ENCODE measurements around the gene IGF2R.
A peak's percentile ranks its signal among the peaks of the same experiment; 100 is the strongest.

Gene IGF2R

DNA sequence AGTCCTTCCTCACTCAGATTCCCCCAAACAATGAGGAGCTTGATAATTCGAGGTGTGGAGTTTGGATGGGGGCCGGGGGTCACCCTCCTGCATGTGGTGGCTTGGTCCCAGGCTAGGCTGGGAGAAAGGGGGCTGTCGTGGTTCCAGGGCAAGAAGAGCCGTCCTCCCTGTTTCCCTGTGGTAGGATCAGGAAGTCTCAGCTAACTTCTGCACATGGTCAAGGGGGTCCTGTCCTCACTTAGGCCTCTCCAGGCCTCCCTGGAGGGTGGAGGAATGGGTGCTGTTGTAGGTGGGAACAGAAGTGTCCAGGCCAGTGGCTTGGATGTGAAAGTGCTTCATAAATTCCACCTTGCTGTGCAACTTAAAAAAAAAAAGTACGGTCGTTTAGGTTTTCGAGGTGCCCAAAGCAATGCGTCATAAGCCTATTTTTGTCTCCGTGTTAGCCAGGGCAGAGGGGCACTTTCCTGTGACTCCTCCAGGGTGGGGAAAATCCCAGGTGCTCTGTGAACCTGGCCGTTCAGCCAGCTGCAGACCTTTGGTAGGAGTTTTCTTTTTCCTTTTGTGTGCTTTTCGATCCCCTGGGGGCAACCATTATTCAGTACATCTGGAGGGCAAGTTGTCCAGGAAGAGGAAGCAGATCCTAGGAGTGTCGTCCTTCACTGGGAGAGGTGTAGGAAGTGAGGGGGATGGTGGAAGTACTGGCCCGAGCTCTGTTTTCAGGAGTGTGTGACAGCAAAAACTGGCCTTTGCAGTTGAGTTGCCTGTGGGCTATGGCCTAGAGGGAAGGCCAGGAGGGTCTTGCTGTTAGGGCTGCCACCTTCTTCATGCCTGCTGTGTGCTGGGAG is 9.6 kb downstream of the IGF2R start:
- no peak overlapping the region for H3K27ac ChIP-seq (ENCODE audit: low read length)
- H3K27me3 ChIP-seq (ENCODE audit: control insufficient read depth, insufficient read depth, low read length) = no peaks in the 10 kb centered on the region
- no peak overlapping the region for H3K9ac ChIP-seq (ENCODE audit: low read length)
- H3K9me3 ChIP-seq (ENCODE audit: control insufficient read depth, low read depth, low read length) = no peaks in the 10 kb centered on the region
- H3K4me3 ChIP-seq (ENCODE audit: low read length) = peak overlapping the region; percentile 32
- peaks cover 65% of the 10 kb centered on the region for H3K4me1 ChIP-seq (ENCODE audit: control insufficient read depth, low read depth, low read length)
- H3K36me3 ChIP-seq (ENCODE audit: control insufficient read depth, low read depth, low read length) = no peaks in the 10 kb centered on the region

DNA sequence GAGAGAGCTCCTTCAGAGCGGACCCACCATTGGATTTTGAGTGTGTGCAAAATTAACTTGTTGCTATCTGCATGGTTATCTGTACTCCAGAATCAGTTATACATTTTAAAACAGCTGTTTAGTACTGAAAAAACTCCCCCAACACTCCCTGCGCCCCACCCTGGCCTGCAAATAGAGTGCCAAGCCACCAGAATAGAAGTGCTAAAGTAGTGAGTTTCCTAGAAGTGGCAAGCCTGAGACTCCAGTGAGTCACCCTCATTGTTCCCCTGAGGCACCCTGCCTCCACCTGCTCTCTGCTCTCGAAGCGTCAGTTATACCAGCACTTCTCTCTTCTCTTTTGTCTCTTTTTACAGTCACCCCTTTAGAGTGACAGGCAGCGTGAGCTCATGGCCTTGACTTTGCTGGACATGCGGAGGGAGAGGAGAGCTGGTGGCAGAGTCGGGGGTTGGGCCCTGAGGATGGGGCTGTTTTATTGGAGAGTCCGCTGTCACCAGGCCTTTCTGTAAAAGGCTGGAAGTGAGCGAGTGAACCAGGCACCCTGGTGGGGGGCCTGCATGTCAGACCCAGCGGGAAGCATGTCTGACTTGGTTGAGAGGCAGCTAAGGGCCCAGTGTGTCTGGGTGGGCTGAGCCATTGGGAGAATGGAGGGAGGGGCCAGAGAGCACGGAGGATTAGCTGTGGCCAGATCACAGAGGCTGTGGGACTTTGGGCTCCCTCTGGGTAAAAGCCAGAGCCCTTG is 10.4 kb downstream of the IGF2R start:
- no peaks in the 10 kb centered on the region for H3K36me3 ChIP-seq (ENCODE audit: control insufficient read depth, low read depth, low read length)
- no peaks in the 10 kb centered on the region for H3K27me3 ChIP-seq (ENCODE audit: control insufficient read depth, insufficient read depth, low read length)
- H3K27ac ChIP-seq (ENCODE audit: low read length) = no peak overlapping the region
- no peak overlapping the region for H3K9ac ChIP-seq (ENCODE audit: low read length)
- H3K4me3 ChIP-seq (ENCODE audit: low read length) = peak overlapping the region; percentile 32
- H3K4me1 ChIP-seq (ENCODE audit: control insufficient read depth, low read depth, low read length) = peaks cover 59% of the 10 kb centered on the region
- no peaks in the 10 kb centered on the region for H3K9me3 ChIP-seq (ENCODE audit: control insufficient read depth, low read depth, low read length)

DNA sequence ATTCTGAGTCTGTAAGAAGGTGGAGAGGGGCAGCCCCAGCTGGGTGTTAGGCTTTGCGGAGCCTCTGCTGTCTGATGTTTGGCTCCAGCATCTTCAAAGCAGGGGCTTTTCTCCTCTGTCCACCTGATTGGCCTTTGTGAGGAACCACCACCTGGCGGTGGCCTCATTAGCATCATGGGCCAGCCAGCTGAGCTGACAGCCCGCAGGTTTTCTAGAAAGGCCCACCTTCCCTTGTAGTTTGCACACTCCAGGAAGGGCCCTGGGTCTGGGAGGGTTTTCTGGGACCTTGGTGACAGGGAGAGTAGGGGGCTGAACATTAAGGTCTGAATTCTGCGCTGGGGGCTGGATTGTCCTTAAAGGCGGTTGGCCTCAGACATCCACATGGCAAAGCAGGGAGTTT is 11.6 kb downstream of the IGF2R start:
- H3K27ac ChIP-seq (ENCODE audit: low read length) = no peak overlapping the region
- H3K4me1 ChIP-seq (ENCODE audit: control insufficient read depth, low read depth, low read length) = peaks cover 50% of the 10 kb centered on the region
- no peaks in the 10 kb centered on the region for H3K27me3 ChIP-seq (ENCODE audit: control insufficient read depth, insufficient read depth, low read length)
- H3K36me3 ChIP-seq (ENCODE audit: control insufficient read depth, low read depth, low read length) = no peaks in the 10 kb centered on the region
- no peak overlapping the region for H3K4me3 ChIP-seq (ENCODE audit: low read length)
- H3K9ac ChIP-seq (ENCODE audit: low read length) = no peak overlapping the region
- no peaks in the 10 kb centered on the region for H3K9me3 ChIP-seq (ENCODE audit: control insufficient read depth, low read depth, low read length)

DNA sequence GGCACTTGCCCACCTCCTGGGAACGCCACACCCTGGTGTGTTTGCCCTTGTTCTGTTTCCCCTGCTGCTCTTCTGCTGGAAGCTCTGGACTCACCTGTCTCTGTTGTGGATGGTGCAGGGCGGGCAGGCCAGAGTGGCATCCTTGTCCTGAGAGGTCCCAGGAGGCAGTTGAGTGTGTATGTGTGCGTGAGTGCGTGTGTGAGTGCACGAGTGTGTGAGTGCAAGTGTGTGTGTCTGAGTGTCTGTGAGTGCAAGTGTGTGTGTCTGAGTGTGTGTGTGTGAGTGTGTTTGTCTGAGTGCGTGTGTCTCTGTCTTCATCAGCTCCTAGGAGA is 12.2 kb downstream of the IGF2R start:
- Histone ChIP-seq H3K9ac (ENCODE audit: low read length) (no peak overlapping the region), H3K27ac (ENCODE audit: low read length) (no peak overlapping the region), H3K36me3 (ENCODE audit: control insufficient read depth, low read depth, low read length) (no peaks in the 10 kb centered on the region), H3K4me1 (ENCODE audit: control insufficient read depth, low read depth, low read length) (peaks cover 50% of the 10 kb centered on the region), H3K9me3 (ENCODE audit: control insufficient read depth, low read depth, low read length) (no peaks in the 10 kb centered on the region), H3K27me3 (ENCODE audit: control insufficient read depth, insufficient read depth, low read length) (no peaks in the 10 kb centered on the region), H3K4me3 (ENCODE audit: low read length) (no peak overlapping the region)

DNA sequence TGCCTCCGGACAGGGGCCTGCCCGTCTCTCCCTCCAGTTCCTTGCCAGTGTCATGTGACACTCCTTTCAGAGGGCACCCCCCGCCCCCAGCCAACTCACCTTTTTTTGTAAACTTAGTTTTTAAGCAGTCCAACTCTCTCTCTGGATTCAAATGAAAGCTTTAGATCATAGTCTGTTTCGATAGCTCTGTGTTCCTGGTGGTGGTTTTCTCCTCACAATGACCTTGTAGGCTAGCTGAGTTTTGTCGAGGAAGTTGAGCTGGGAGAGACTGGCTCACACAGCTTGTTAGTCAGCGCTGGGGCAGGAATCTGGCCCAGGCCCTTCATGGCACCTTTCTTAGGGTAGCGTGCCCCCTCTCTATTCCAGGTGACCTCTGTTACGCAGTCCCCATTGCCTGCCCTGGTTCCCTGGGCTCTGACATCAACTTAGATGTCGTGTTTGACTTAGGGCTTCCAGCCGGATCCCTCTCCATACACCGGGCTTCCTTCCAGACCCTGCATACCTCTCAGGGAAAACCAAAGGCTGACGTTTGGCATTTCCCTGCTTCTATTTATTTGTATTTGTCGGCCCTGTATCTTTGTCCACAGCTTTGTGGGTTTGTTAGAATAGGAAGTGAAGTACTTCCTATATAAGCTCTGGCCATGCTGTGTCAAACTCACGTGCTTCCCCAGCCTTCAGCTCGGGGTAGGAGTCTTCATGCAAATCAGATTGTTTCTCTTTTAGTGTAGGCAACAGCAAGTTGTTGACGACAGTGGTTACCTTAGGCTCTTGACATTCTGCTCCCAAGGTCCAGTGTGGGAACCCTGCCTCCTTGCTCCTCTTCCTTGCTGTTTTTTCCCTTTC is 12.7 kb downstream of the IGF2R start:
- peaks cover 49% of the 10 kb centered on the region for H3K4me1 ChIP-seq (ENCODE audit: control insufficient read depth, low read depth, low read length)
- H3K27ac ChIP-seq (ENCODE audit: low read length) = no peak overlapping the region
- H3K4me3 ChIP-seq (ENCODE audit: low read length) = no peak overlapping the region
- H3K9ac ChIP-seq (ENCODE audit: low read length) = no peak overlapping the region
- H3K9me3 ChIP-seq (ENCODE audit: control insufficient read depth, low read depth, low read length) = no peaks in the 10 kb centered on the region
- H3K27me3 ChIP-seq (ENCODE audit: control insufficient read depth, insufficient read depth, low read length) = no peaks in the 10 kb centered on the region
- no peaks in the 10 kb centered on the region for H3K36me3 ChIP-seq (ENCODE audit: control insufficient read depth, low read depth, low read length)

DNA sequence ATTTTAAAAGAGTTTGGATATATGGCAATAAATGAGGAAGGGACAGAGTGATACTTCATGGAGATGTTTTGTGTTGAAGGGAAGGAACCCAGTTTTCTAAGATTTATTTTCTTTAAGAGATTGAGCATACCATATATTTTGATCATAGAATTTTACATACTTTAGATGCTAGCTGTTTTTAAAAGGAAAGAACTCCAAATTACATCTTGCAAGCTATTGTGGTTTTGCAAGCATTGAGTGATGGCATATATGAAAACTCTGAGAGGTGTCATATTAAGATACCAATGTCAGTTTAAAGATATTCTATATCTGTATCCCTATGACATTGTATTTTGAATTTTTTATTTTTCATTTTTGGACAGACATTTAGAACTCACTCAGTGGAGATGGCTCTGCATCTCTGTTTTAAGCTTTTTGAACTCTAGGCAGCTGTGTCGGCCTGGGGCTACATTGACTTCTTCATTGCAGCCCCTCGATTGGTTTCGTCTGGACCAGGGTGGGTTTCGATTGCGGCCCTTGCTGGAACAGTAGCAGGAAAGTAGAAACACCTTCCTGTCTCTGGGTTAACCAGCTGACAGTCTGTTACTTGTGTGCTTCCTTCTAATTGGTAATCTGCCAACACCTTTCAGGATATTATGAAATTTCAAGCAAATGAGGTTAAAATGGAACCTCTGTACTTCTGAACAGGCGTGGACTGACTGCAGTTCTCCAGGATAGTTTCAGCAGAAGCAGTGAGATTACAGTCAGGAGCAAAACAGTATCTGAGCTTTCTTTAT is 14.0 kb downstream of the IGF2R start:
- no peak overlapping the region for H3K9ac ChIP-seq (ENCODE audit: low read length)
- no peaks in the 10 kb centered on the region for H3K27me3 ChIP-seq (ENCODE audit: control insufficient read depth, insufficient read depth, low read length)
- H3K27ac ChIP-seq (ENCODE audit: low read length) = no peak overlapping the region
- no peaks in the 10 kb centered on the region for H3K9me3 ChIP-seq (ENCODE audit: control insufficient read depth, low read depth, low read length)
- H3K4me1 ChIP-seq (ENCODE audit: control insufficient read depth, low read depth, low read length) = peaks cover 36% of the 10 kb centered on the region
- H3K36me3 ChIP-seq (ENCODE audit: control insufficient read depth, low read depth, low read length) = no peaks in the 10 kb centered on the region
- no peak overlapping the region for H3K4me3 ChIP-seq (ENCODE audit: low read length)

DNA sequence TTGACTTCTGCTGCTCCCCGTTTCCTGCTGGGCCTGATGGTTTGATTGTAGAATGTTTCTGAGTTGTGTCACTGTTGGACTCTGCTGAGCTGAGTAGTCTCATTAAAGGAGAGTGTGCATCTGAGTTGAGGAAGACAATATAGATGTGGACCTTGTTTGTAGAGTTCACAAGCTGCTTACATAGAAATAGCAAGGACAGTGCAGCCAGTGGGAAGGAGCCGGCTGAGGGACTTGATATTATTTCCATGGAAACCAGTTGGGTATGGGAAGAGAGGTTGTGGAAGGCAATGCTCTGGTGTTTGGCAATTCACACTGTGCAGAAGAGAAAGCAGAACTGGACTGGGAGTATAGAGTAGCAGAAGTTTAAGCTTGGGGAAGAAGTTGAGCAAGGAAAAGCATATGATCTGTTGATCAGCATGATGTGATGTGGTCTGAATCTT is 14.8 kb downstream of the IGF2R start:
- H3K4me1 ChIP-seq (ENCODE audit: control insufficient read depth, low read depth, low read length) = peaks cover 31% of the 10 kb centered on the region
- H3K9ac ChIP-seq (ENCODE audit: low read length) = no peak overlapping the region
- H3K27ac ChIP-seq (ENCODE audit: low read length) = no peak overlapping the region

DNA sequence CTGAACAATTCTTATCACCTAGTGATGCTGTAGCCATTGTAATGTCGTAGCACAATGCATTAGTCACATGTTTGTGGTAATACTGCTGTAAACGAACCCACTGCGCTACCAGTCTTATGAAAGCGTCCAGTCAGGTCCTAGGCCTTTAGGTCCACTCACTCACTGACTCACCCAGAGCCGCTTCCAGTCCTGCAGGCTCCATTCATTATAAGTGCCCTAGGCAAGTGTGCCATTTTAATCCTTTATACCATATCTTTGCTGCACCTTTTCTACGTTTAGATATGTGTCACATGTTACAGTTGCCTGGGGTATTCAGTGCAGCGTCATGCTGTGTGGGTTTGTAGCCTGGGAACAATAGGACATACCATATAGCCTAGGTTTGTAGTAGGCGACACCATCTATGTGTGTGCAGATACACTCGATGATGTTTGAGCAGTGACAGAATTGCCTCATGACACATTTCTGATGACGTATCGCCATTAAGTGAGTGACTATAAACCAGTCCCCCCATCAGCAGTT is 15.4 kb downstream of the IGF2R start:
- H3K27ac ChIP-seq (ENCODE audit: low read length) = no peak overlapping the region
- no peak overlapping the region for H3K9ac ChIP-seq (ENCODE audit: low read length)
- H3K4me1 ChIP-seq (ENCODE audit: control insufficient read depth, low read depth, low read length) = peaks cover 31% of the 10 kb centered on the region
- H3K4me3 ChIP-seq (ENCODE audit: low read length) = no peak overlapping the region
- H3K9me3 ChIP-seq (ENCODE audit: control insufficient read depth, low read depth, low read length) = no peaks in the 10 kb centered on the region
- no peaks in the 10 kb centered on the region for H3K36me3 ChIP-seq (ENCODE audit: control insufficient read depth, low read depth, low read length)
- H3K27me3 ChIP-seq (ENCODE audit: control insufficient read depth, insufficient read depth, low read length) = no peaks in the 10 kb centered on the region

More for the DNA sequence above, 14.8 kb downstream of the IGF2R start:
- Histone ChIP-seq H3K4me3 (ENCODE audit: low read length) (no peak overlapping the region), H3K36me3 (ENCODE audit: control insufficient read depth, low read depth, low read length) (no peaks in the 10 kb centered on the region), H3K9me3 (ENCODE audit: control insufficient read depth, low read depth, low read length) (no peaks in the 10 kb centered on the region), H3K27me3 (ENCODE audit: control insufficient read depth, insufficient read depth, low read length) (no peaks in the 10 kb centered on the region)

DNA sequence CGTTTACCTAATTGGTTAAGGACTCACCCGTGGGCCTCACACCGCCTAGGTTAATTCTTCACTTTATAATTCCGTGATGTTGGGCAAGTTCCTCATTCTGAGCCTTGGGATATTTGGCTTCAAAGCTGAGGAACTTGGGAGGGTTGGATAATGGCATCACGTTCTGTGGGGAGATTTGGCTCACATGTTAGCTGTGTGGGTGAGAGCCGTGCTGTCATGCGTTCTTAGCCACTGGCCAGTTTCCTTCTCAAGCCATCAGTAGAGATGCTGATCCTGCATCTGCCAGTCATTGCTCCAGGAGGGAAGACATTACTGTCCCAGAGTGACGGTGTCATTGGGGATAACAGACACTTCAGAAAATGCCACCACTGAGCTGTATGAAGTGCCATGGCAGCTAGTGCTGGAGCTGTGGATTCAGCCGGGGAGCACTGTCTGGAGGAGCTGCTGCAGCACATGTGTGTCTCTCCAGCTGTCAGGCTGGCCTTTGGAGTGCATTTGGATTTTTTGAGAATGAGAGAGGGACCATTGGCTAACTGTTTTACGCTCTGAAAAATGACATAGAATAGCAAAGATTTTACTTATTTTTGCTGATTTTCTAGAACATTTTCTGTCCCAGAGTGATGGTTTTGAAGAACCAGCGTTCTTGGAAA is 16.5 kb downstream of the IGF2R start:
- no peaks in the 10 kb centered on the region for H3K36me3 ChIP-seq (ENCODE audit: control insufficient read depth, low read depth, low read length)
- H3K27me3 ChIP-seq (ENCODE audit: control insufficient read depth, insufficient read depth, low read length) = no peaks in the 10 kb centered on the region
- H3K9ac ChIP-seq (ENCODE audit: low read length) = no peak overlapping the region
- peaks cover 24% of the 10 kb centered on the region for H3K4me1 ChIP-seq (ENCODE audit: control insufficient read depth, low read depth, low read length)
- H3K27ac ChIP-seq (ENCODE audit: low read length) = no peak overlapping the region
- H3K4me3 ChIP-seq (ENCODE audit: low read length) = no peak overlapping the region
- no peaks in the 10 kb centered on the region for H3K9me3 ChIP-seq (ENCODE audit: control insufficient read depth, low read depth, low read length)

DNA sequence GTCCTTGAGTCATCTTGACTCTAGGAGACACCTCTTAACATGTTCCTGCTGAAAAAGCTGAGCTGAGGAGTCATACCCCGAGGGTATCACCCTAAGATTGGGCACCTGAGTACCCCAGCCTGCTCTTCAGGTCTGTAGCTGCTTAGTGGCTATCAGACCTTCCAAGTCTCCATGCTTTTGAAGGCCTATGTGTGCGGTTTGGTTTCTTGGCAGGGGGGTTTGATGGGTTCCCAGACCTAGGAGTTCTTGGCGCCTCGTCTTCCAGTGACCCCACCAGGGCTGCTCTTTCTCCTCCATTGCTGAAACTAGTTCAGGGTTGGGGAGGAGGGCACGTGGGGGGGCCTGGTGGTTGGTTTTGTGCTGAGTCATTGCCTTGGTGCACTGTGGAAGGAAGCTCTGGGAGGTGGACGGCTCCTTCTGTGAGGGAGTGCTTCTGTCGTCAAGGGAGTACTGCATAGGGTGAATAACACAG is 20.1 kb downstream of the IGF2R start:
- Histone ChIP-seq H3K27ac (ENCODE audit: low read length) (no peak overlapping the region), H3K9ac (ENCODE audit: low read length) (no peak overlapping the region), H3K4me1 (ENCODE audit: control insufficient read depth, low read depth, low read length) (peaks cover 17% of the 10 kb centered on the region), H3K36me3 (ENCODE audit: control insufficient read depth, low read depth, low read length) (peaks cover 10% of the 10 kb centered on the region), H3K27me3 (ENCODE audit: control insufficient read depth, insufficient read depth, low read length) (no peaks in the 10 kb centered on the region), H3K4me3 (ENCODE audit: low read length) (no peak overlapping the region), H3K9me3 (ENCODE audit: control insufficient read depth, low read depth, low read length) (no peaks in the 10 kb centered on the region)

All from iPS-18a (cell line).